HG03045 (cell line): ENCODE measurements around the gene UBE2F.
"Not testable (repeated sequence)": the region's sequence is repeated elsewhere in the genome, so short reads cannot be mapped to it uniquely, and the experiment has no call there.

Experiments
- ATAC-seq: cut with Tn5 transposase; IDR thresholded peaks from one replicate; pipeline ENCODE4 v1.9.1; 2021; ENCODE audit warnings: mild to moderate bottlenecking, moderate library complexity; ENCODE audit not compliant: unreplicated experiment

UBE2F gene

DNA sequence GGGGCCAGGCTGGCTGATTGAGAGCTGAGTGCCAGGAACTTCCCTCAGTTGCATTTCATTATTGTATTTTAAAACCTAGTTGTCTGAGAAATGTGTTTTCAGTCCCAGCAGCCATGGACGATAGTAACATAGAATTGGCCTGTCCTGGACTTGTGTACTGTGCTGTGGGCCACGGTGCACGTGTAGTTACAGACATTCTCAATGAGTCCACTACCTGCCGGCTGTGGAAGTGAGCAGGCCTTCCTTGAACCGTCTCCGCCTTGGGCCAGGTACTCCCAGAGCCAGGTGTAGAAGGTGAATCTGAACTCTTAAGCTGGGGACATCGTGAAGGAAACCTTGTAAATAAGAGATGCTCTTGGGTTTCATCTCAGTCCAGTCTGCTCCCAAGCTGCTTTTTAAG lies 47.0 kb downstream of the UBE2F start:
- ATAC-seq: no peak

DNA sequence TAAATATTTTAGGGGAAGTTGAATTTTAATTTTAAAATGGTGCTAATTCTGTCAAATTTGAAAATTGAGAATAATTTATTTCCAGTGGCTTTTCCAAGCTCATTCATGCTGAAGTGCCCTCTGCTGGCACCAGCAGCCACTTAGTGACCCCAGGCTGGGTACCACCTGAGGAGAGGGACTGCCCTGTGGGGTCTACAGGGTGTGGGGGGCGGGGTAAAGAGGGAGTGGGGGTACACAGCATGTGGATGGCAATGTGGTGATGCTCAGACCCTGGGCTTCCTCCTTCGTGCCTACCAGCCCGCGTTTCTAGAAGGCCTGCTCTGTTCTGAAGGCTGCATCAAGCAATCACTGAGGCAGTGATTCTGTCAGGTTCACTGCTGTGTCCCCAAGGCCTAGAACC lies 48.9 kb downstream of the UBE2F start:
- no peak for ATAC-seq

DNA sequence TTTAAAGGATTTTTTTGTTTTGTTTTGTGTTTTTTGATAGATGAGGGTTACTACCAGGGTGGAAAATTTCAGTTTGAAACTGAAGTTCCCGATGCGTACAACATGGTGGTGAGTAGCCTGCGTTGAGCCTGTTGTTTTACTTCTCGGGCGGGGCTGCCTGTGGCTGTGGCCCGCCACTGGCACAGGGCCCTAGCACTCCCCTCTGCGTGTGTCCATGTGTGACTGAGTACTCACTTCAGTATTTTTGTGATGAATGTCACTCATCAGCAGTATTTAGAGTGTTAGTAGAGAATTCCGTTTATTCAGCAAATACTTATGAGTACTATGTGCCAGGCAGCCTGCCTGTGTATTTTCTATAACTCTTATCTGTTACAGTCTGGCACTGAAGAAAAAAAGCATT lies 49.7 kb downstream of the UBE2F start:
- ATAC-seq: no peak

DNA sequence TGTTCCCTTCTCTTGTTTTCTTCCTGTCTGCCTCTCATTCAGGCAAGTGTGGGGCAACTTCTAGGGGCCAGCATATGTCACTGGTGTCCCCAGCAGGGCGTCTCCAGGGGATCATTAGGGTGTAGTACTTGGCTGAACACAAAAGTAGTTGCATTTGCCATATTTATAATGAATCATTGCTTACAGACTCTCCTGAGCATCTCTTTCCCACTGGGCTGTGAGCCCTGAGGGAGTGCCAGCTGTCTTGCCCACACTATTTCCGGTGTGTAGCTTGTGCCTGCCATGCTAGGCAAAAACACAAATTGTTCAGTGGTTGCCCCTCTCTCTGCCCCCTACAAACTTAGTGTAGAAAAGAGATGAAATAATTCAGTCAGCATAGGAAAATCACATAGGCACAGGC lies 53.1 kb downstream of the UBE2F start:
- no peak for ATAC-seq

DNA sequence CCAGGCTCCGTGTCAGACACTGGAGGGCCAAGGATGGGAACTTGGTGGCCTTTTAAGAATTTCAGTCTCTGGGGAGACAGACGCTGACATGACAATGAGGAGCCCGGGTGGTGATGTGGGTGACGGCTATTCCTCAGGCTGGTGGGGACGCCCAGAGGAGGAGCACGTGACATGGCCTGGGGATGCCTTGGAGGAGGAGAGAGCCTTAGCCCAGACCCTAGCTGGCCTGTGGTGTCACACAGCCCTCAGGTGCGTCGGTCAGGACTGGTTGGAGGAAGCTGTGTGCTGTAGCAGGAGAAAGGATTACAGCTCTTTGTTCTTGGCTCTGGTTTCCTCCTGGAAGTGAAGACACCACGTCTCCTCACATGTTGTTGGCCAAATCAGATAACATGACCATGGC lies 54.0 kb downstream of the UBE2F start:
- no peak for ATAC-seq

- ATAC-seq: no peak
Measured at GRCh38 chr2:238021327-238021726, 54.5 kb downstream of the UBE2F start.

DNA sequence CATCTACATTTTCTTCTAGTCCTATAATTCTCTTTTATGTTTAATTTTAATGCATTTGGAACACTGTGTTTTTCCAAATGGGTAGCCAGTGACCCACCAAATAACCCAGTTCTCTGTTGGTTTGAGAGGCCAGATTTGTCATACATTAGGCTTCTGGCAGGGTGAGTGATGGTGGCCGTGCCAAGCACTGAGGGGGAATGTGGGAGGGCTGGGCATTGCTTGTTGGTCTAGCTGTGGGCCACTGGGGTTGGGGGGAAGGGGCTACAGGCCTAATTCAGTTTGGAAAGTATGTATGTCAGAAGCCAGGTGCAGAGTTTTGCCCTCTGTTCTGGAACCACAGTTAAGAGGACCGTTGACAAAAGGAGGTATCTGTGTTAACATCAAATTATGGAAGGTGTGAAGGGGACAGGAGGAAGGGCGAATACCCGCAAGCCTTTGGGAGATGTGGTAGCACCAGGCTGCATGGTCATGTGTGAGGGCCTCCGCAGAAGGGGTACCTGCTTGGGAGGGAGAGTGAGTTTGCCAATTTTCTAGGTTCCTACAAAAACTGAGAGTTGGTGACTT lies 55.9 kb downstream of the UBE2F start:
- ATAC-seq: no peak

- ATAC-seq: no peak
Measured at GRCh38 chr2:238023608-238024007, 56.8 kb downstream of the UBE2F start.

GRCh38 chr2:238024986-238025385 lies 58.2 kb downstream of the UBE2F start:
- no peak for ATAC-seq

DNA sequence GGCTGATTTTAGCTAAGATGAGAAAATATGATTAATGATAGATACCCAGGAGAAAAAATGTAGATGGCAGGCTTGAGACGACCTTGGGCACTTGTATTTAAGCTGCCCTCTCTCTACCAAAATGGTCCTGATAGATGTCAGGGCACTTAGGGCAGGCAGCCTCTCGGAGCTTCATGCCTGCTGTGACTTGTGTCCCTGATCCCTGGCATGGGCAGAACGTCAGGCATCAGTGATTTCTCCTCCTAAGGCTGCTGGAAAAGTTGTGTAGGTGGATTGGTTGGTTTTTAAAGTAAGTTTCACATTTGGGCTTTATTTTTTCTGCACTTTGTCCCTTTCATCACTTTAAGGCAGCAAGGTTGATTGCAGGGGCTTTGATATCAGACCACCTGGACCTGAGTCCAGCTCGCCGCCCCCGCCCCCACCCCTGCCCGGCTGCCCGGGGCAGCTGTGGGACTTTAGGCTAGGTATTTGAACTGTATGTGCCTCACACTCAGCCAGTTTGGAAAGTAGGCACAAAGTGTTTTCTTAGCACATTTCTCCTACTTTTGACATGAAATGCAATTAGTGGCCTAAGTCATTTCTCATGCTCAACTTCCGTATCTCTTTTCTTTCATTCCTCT lies 59.0 kb downstream of the UBE2F start:
- ATAC-seq: no peak

DNA sequence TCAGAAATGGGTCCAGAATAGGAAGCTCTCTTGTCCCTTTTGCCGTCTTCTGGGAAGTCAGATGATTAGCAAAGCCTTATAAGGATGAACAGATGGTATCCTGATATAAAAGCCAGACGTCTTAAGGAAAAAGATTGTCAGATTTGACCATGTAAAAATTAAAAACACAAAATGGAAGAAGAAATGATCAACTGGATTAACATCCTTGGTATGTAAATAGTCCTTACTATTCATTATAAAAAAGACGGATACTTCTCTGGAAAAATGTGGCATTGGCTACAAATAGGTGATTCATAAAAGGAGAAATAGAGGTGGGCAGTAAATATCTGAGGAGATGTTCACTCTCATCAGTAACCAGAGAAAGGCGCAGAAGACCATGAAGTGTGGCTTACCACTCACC lies 60.2 kb downstream of the UBE2F start:
- ATAC-seq: no peak

DNA sequence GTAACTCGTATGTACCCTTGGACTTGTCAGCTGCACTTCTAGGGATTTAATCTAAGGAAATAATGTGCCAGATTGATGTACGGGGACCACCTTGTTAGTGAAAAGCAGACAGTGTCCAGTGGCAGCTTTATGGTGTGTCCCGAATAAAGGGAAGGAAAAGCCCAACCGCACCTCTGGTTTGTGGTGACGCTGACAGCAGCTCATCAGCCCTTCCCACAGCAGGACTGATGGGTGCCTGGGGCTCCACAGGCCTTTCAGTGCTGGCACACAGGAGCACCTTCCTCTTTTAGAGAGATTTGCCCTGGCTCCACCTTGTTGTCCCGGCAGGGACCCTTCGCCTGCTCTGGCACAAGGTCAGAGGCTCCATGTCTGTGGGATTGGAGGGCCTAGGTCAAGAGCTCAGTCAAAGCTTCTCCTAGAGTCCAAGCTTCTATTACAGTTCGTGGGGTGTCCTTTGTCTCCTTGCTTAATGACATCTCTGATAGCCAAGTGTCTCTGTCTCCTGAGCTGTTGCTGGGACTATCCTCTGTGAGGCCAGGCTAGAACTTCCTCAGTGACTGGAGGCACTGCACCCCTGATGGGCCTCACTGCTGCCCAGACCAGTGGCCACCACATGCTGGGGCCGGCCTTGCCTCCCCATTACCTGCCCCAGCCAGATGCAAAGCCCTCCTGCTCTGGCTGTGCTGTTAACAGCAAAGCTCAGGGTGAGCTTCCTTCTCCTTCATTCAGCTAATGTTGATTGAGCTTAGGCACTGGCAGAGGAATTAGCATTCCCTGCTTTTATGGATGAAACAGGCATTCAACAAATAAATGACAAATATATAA lies 61.0 kb downstream of the UBE2F start:
- no peak for ATAC-seq

- ATAC-seq: no peak
Measured at GRCh38 chr2:238029853-238030252, 63.0 kb downstream of the UBE2F start.

GRCh38 chr2:238030422-238031155 lies 63.8 kb downstream of the UBE2F start:
- no peak for ATAC-seq

DNA sequence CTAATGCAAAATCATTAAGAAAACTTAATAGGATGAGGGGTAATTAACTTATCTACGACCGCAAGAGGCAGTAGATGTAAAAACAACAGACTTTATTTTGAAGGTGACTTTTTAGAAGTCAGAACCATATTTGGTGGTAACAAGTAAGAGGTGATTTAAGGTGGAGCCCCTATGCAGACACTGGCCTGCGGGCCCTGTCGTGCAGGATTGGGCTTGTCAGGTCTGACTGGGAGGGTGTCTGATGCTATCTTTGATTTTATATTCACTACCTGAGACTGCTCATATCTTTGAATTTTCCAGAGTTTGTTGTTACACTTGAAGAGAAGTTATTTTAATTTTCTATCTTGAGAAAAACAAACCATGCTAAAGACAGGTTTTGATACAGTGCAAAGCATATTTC lies 64.9 kb downstream of the UBE2F start:
- no peak for ATAC-seq

DNA sequence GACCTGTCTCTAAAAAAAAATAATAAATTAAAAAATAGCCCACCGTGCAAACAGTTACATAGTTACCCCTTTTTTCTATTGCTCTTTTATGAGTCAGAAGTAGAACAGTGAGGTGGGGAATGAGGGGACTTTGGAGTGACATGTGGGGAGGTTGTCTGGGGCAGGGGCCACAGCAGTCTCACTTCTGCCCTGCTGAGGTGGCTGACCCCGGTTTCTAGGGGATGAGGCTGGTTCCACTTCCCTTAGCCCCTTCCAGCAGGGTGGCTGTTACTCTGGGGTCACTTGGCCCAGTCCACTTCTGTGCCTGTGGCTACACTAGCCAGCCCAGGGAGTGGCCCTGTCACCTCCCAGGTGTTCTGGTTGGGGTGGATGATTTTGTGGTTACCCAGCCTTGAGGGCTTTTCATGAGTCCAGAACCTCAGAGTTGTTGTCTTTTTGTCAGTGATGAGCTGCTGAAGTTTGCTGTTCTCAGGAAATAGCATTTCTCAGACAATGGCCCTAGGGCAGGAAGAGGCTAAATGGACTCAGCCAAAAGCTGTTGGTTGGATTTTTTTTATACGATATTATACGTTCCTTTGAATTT lies 66.0 kb downstream of the UBE2F start:
- ATAC-seq: no peak

DNA sequence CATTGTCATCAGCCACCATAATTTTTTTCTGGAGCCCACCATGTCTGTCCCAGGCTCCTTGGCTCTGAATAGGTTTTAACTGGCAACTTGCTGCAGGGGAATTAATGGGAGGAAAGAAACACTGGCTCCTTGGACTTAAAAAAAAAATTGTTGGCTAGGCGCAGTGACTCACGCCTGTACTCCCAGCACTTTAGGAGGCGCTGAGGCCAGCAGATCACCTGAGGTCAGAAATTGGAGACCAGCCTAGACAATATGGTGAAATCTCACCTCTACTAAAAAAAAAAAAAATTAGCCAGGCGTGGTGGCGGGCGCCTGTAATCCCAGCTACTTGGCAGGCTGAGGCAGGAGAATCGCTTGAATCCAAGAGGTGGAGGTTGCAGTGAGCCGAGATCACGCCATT lies 67.2 kb downstream of the UBE2F start:
- ATAC-seq: not testable (repeated sequence)

DNA sequence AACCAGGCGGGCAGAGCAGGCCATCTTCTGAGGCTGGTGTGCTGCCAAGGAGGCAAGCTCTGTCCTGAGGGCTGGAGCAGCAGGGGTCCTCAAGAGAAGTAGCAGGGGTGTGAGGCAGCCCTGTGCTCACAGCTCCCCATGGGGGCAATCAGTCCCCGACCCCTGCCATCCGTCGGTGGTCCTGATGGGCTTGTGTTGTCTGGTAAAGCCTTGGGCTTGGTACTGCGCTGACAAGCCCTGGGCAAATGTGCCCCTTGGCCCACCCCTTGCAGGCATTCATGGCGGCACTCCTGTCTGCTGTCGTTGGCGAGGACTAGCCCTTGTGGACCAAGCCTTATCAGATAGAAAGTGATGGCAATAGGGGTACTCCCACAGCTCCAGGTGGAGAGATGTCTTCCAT lies 71.4 kb downstream of the UBE2F start:
- no peak for ATAC-seq

- no peak for ATAC-seq
Measured at GRCh38 chr2:238039151-238039550, 72.3 kb downstream of the UBE2F start.

DNA sequence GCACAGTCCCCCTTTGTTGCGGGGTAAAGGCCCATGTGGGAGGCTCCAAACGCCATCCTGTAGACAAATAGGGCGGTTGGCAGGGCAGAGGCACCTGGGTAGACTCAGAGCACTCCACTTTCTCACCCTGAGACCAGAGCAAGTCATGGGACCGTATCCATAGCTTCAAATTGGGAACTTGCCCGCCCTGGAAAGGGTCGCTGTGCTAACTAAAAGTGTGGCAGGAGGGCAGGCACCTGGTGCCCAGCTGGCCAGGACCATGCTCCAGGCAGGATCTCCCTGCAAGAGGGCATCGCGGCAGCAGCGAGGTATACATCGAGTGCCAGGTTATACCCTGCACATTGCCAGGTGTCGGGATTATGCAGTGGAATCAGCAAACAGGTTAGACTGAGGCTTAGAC lies 73.2 kb downstream of the UBE2F start:
- no peak for ATAC-seq

DNA sequence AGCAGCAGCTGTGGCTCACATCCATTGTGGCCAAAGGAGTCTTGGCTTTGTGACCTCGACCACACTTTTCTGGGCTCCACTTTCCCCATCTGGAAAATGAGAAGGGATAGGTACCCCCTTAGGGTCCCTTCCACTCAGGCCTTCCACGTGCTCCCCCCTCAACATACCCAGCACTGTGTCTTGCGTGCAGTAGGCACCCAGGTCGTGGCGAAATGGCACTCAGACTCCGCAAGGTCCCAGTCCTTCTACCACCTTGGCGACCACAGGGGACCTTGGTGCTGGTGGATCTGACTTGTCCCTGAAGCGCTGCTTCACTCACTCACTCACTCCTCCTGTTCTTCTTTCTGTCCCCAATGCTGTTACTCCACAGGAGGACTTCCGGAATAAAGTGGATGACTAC lies 74.1 kb downstream of the UBE2F start:
- ATAC-seq: no peak
